ENCODE data around the gene IGSF21.

DNA sequence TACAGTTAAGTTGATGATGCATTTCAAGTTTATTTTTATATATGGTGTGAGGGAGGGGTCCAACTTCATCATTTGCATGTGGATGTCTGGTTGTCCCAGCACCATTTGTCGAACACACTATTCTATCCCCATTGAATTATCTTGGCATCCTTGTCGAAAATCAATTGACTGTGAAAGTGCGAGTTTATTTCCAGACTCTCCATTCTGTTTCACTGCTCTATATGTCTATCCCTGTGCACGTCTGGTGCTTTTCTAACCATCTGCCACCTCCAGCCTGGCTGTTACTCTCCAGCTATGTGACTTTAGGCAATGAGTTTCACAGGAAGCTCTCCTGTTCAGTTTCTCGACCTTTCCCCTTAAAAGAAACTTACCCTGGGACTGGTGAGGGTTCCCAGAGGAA is 236.0 kb downstream of the IGSF21 start:
- TF ChIP-seq, protein P1, sequence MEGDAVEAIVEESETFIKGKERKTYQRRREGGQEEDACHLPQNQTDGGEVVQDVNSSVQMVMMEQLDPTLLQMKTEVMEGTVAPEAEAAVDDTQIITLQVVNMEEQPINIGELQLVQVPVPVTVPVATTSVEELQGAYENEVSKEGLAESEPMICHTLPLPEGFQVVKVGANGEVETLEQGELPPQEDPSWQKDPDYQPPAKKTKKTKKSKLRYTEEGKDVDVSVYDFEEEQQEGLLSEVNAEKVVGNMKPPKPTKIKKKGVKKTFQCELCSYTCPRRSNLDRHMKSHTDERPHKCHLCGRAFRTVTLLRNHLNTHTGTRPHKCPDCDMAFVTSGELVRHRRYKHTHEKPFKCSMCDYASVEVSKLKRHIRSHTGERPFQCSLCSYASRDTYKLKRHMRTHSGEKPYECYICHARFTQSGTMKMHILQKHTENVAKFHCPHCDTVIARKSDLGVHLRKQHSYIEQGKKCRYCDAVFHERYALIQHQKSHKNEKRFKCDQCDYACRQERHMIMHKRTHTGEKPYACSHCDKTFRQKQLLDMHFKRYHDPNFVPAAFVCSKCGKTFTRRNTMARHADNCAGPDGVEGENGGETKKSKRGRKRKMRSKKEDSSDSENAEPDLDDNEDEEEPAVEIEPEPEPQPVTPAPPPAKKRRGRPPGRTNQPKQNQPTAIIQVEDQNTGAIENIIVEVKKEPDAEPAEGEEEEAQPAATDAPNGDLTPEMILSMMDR (IDR thresholded peaks at IDR 0.05; ENCODE audit: extremely low read depth in 1 of 2, insufficient read depth in 1 of 2, low read depth in 1 of 2, low read length in 2 of 2): no peak
- TF ChIP-seq, protein P2, sequence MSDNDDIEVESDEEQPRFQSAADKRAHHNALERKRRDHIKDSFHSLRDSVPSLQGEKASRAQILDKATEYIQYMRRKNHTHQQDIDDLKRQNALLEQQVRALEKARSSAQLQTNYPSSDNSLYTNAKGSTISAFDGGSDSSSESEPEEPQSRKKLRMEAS (IDR thresholded peaks at IDR 0.05; ENCODE audit: insufficient read depth, insufficient read length): no peak
- TF ChIP-seq POLR2A (IDR thresholded peaks at IDR 0.05; ENCODE audit: low read depth, low read length) (no peak), MYC (IDR thresholded peaks at IDR 0.05; ENCODE audit: low read depth, low read length) (no peak), POLR2AphosphoS5 (IDR thresholded peaks at IDR 0.05; ENCODE audit: insufficient read depth, low read depth, low read length) (no peak), JUN (IDR thresholded peaks at IDR 0.05; ENCODE audit: borderline replicate concordance, insufficient read depth, insufficient read length, low read depth) (no peak)
